COLO668 (cell line): ENCODE measurements around the gene ERC2.

Experiments used
- DNase-seq: peaks from one replicate; lab custom pipeline; 2025; ENCODE audit not compliant: unreplicated experiment; lab: John Stamatoyannopoulos, UW

Gene ERC2

DNA sequence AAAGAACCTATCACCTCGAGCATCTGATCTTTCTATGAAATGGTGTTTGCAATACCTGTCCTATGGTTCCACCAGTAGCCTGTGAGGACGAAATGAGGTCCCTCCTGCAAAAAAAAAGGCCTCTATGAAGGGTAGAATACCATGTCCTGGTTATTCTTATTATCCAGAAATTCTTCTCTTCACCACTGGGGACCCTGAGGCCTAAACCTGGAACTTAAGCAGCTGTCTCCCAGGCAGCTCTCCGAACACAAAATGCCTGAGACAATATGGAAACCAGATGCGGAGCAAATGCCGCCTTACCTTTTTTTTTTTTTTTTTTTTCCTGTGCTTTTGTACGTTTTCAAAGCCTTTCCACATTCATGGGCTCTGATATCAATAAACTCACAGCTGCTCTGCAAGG lies 919.1 kb downstream of the ERC2 start:
- DNase-seq: no peak

DNA sequence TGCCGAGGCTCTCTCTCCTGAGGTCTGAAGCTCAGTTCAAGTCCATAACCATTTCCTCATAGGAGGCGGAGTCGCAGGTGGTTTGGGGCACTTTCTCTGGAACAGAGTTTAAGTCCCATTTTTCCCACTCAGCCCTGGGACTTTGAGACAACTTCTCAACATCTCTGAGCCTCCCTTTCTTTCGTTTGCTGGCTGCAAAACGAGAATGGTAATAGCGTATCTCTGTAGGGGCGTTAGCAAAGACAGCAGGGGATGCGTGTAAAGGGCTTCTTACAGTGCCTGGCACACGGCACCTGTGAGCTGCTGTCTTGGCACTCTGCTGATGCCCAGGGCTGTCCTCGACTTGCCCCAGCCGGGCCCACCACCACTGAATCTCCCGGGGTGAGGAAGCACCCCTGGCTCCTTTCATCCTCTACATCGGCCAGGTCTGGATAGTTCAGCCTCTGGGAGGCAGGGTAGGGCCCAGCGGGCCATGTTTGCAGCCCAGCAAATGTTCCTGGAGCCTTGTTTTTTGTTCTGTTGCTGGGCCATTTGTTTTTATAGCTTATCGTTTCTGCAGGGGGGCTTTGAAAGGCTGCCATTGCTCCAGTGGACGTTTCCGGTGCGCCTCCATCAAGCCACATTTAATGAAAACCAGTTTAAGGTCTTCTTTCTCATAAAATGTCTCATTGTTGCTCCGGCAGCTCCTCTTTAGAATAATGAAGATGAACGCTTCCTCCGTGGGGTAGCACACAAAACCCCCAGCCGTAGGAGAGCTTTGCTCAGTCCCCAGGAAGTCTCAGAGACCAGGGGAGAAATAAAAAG lies 921.2 kb downstream of the ERC2 start:
- DNase-seq: no peak

DNA sequence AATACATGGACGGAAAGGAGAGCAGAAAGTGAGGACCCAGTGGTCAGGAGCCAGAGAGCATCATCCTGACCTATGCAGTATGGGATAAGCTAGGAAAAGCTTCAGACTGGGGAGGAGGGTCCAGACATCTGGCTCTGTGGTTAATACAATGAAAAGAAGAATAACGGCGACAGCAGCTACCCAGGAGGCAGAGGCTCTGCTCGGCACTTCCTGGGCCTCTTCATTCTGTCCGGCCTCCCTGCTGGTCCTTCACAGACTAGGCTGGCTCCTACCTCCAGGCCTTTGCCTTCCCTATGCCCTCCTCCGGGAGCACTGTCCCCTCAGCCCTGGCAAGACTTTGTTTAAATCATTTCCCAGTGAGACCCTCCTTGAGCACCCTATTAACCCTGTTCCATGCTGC lies 922.3 kb downstream of the ERC2 start:
- DNase-seq: no peak

DNA sequence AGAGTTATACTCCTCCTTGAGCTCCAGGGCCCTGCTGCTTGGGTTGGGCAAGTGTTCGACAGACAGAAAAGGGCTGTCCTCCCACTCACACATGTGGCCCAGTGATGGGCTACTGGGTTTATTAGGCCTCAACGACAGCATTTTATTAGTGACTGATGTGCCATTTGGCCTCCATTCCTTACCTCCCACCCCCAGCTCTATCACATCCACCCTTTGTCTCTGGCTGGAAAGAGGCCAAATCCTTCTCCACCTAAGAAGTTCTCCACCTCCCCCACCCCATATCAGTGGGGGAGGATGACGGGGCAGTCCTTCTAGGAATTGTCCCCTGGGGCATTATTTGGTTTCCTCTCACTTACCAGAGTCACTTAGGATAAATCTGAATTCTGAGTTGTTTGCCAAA lies 924.0 kb downstream of the ERC2 start:
- DNase-seq: no peak

DNA sequence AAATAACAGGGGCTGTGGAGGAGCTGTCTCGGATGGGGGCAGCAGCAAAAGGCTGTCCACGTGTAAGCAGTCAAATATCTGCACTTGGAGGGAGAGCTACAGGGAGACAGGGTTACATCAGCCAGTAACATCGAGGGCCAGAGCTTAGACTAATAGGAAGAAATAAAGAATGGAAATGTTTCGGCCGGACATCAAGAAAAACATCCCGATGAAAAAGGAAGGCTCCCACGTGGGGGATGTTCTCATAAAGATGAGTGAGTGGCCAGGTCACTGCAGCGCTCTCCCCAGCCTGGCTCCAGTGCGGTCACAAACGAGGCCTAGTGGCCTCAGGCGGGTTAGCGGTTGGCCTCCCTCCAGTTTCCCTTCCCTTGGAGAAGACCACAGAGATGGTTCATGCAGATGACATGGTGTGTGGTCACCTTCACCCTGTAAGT lies 925.1 kb downstream of the ERC2 start:
- no peak for DNase-seq

DNA sequence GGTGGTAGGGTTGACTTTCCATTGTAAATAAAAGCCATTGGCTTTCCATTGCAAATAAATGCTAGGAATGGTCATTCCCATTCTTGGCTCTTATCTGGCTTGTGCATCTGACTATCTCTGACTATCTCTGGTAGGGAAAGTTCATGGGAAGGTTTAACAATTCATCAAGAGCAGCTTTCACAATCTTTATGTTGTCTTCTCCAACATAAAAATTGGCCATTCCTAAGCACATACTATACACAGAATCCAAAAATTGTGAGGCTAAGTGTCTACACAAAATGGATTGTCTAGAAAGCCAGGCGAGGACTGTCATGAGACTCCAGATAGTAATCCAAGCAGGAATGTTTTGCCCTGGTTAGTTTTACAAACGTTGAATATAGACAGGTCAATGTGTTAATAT lies 926.8 kb downstream of the ERC2 start:
- no peak for DNase-seq

DNA sequence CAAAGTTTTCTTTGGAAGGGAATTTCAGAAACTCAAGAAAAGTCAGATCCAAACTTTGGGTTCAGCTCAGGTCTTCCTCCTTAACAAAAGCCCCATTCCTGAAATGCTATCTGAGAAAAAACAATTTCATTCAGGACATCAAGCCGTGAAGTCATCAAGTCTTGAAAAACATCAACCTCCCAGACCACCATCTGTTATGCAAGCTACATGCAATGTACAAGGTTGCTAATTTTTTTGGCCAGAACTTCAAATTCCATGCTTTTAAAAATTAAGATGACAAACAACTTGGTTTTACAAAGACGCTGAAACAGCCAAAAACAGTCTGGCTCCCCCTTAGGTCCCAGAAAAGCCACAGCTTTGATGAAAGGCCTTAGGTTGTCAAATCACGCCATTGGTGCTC lies 927.3 kb downstream of the ERC2 start:
- DNase-seq: no peak

DNA sequence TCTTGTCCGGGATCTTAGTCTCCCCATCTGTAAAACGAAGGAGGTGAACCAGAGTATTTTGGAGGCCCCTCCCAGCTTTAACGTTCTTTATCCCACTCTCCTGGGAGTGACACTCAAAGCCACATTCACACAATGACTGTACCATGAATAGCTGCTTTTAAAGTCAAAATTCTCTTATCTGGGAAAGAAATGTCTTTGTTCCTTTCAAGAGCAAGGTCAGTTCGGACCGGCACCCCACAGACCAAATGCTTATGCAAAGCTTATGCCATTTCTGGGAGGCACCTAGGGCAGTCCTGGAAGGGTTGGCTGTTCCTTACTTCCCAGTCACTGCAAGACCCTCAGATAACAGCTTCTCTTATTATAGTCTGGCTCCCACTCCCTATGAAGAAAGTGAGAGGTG lies 927.7 kb downstream of the ERC2 start:
- DNase-seq: no peak

DNA sequence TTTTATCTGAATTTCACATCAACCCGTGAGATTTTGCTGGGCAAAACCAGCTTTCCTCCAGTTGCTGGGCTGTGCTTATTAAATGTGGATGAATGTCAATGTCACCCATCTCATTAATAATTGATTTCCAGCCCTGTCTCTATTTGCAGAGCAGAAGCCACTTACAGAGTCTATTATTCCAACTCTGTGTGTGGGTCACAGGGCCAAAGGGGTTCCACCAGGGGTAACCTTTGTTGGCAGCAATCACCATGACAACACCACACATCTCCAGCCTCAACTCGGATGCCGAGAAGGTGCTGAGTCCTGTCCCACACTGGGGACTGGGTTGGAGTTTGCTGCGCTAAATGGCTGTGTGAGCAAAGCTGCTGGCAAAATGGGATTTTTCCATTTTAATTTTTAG lies 930.1 kb downstream of the ERC2 start:
- peak; percentile 48 for DNase-seq

DNA sequence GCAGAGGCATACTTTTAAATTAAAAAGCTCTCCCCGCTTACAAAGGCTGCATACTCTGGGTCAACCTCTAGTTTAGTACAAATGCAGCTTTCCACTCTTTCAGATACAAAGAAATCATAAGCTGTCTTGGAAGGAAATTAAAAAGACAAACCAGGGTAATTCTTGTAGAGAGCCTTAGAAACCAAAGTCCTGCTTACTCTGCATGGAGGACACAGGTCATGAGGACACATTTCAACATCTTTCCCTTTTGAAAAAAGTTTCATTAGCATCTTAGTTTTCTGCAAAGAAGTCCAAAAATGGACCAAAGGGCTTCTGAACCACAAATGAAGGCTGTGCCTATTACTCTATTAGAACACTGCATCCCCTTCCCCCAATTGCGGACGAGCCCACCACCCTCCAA lies 930.7 kb downstream of the ERC2 start:
- no peak for DNase-seq

DNA sequence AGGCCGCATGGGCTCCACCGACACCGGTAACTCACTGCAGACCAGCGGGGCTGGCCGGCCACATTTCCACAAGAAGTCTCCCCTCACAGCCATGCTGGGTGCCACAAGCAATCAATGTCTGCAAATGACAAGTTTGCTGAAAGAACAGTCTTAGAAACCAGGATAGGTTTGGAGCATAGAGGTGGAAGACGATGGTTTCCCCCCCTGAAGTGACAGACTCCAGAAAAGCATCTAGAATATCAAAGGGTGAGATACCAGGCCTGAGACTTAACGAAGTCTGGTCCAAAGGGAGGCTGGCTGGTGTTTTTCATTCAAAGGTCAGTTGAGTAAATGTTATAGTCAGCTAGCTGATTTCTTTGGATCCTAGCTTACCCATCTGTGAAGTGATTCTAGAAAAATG lies 931.1 kb downstream of the ERC2 start:
- DNase-seq: no peak

DNA sequence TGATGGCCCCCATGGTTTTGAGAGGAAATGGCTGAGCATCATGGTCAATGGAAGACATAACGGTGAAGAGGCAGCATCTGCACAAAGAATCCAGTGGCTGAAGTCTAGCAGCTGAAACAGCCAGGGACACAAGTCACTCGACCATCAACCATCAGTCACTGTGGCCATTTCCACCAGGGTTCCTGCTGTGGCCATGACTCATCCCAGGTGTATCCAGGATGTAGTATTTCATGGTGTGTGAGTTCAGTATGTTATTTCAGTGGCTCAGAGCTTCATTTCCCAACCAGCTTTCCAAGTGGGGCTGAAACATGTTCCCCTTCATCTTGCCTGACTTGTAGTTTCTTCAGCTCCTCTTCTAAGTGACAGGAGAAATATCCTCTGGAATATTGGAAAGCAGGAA lies 933.4 kb downstream of the ERC2 start:
- peak; percentile 22 for DNase-seq

DNA sequence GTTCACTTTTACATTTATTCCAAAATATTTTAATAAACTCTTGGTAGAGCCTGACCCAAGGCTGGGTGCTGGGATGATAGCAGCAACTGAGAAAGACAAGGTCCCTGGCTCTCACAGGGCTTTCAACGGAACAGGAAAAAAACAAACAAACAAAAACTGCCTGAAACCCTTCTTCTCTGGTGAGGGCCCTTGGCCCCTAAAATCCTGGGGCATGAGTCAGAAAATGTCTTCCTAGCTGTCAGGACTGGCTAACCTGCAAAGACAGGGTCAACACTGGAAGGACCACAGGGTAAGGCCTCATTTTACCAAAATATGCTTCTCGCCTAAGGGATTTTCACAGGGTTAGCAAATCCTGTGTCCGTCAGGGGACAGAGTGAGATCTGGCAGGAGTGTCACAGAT lies 935.5 kb downstream of the ERC2 start:
- DNase-seq: no peak

DNA sequence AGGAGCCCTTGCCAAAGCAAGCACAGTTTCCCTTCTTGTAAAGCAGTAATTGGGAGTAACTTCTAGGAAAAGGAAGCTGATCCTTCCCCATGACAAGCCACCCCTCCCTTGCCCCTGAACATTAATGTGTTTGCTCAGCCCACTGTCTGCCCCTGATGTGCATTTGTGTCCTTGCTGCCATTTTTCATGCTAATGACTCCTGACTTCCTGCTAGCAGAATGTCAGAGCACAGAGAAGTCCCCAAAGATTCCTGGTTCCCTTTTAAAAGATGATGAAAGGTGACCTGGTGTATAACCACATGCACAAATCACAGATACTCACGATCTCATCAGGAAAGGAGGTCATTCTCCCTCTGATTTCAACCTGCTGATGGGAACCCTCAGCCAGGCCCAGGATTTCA lies 936.9 kb downstream of the ERC2 start:
- DNase-seq: no peak

DNA sequence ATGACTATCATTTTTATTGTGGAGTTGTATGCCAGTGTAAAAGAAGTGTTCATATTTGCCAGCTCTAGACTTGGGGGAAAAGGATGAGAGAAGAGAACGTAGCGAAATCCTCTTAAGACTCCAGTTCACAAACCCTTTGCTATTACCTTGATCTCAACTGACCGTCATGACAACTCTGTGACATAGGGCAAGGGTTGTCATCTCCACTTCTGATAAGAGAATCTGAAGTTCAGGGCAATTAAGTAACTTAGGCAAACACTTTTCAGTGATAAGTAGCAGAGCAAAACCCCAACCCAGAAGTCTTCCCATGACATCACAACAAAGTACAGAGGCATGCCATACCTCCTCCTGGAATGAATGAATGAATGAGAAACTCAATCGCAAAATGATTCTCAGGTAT lies 940.9 kb downstream of the ERC2 start:
- DNase-seq: no peak

DNA sequence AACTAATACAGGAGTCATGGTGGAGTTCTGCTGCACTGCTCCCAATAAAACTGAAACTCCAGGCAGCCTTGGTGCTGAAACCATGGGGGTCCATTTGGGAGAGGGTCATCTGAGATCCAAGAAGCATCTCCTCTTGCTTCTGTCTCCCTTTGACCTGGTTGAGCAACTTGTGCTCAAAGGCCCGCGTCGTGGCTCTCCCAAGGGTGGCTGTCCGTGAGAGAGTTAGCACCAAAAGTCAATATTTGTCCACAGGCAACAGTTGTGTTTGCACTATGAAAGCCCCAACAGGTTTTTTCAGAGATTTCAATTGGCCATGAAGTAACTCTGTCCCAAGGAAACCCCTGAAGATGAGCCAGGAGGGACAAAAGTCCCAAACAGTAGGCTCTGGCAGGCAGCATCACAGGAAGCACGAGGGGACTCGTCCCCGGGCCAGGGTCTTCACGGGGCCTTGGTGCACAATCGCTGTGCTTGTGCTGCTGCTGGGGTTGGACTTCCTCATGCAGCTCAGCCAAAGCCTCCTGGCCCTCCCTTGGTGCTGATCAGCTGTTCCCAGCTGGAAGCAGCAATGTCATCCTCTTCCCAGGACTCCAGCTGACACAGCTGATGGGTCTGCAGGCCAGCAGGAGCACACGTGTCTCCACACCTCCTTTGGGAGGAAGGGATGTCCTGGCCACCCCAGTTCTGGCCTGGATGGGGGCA lies 941.8 kb downstream of the ERC2 start:
- peak; percentile 55 for DNase-seq

DNA sequence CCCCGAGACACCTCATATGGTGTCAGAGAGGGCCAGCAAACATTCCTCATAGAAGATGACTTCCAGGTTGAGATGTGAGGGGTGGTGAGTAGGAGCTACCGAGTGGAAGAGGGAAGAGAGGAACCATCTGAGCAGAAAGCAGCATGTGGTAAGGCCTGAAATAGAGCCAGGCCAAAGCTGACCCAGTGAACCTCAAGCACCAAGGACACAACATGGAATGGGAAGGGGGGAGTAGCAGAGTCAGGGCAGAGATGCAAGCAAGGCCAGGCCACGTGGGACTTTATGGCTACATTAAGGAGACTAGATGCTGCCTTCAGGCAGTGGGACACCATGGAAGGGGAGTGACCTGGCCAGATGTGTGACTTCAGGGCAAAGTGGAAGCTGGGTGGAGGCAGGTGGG lies 942.8 kb downstream of the ERC2 start:
- DNase-seq: no peak

DNA sequence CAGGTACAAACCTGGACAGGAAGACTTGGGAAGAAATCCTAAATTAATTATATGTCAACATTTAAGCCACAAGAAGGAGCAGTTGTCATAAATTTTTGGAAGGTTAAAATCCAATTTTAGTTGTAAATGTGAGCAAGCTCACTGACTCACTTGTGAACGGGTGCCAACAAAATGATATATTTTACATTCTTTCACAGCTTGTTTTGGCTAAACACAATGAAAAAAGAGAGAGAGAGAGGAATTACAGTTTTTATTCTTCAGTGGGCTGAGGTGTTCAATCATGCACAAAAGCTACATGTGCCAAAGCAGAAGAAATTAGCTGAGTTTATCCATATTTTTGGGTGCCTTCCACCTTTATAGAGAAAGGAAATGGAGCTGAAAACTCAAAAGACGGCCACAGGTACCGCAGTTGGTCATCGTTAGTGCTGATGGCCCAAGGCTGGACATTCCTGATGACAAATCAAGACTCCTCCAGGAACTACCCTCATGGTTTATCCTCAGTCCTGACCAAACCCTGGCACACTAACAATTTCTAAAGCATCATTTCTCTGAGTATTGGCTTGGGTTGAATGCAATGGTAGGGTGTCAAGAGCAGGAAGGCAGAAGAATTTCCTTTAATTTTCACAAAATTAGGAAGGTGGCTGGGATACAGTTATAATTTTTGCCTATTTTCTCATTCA lies 943.6 kb downstream of the ERC2 start:
- no peak for DNase-seq

DNA sequence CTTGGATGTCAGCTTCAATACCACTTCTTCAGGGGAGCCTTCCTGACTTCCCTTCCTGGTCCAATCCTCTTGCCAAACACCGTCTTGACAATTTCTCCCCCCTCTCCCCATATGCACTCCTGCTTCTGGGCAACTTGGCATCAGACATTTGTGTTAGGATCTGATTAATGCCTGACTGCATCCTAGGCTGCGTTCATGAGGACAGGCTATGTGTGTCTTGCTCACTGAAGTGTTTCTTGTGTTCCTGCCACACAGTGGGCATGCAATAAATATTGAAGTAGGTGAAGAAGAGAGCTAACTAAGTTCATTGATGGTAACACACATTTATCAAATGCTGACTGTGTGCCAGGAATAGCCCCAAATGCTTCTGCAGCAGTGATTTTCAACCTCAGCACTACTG lies 944.8 kb downstream of the ERC2 start:
- DNase-seq: no peak

DNA sequence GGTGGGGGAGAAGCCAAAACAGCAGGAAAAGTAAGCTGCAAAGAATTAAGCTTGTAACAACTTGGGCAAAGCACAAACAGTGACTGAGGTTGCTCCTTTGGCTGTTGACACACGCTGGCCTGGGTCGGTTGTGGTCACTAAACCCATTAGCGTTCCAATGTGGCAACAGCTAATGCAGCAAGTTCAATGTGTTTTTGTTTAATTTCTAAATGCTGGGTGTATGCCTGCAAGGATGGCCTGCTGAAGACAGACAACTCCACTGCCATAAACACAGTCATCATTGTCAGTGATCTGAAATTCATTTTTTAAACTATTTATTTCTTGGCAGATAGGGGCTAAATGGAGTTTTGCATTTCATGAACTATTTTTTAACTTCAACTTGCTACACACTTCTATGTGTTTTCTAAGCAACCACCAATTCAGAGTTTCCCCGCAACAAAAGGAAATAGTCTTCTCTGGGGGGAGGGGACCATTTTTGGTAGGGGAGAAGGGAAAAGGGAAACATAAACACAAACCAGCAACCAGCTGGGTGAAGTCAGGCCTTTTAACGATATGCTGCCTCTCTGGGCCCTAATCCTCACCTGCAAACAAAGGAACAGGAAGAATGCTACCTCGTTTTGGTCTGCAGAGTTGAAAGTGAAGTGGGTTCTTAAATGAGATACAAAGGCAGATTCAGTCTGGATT lies 946.4 kb downstream of the ERC2 start:
- no peak for DNase-seq

DNA sequence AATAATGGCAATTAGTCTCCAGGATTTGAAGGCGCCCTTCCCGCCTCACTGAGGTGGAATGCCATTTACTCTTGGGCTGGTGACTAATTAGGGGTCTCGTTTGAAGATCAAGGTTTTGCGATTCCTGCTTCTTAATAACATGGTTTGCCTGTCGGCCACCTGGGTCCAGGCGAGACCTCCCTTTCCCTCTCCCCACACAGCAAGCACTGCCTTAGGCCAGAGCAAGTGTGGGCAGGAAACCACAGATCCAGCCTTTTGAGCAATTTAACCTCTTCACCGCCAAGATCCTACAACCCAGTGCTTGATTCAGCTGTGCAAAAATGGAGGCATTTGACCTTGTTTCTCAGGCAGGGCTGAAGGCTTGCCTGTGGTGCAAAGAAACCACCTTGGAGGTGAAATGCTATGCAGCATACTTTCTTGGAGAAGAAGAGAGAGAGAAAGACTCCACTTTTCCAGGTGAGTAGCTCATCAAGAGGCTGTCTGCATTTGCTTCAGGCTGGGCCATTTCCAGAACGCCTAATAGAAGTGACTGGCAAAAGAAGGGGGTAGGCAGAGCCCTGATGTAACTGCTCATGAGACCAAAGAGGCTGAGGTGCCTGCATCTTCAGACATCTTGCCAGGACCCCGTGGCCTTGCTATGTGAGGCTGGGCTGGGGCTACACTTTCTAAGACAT lies 947.1 kb downstream of the ERC2 start:
- no peak for DNase-seq
